GM21423 (cell line): ENCODE data around the gene SPAG5.

ENCODE experiments used
- ATAC-seq: cut with Tn5 transposase; IDR thresholded peaks from one replicate; pipeline ENCODE4 v1.9.1; 2021; ENCODE audit warnings: mild to moderate bottlenecking, moderate library complexity; ENCODE audit not compliant: unreplicated experiment

Gene SPAG5, protein sequence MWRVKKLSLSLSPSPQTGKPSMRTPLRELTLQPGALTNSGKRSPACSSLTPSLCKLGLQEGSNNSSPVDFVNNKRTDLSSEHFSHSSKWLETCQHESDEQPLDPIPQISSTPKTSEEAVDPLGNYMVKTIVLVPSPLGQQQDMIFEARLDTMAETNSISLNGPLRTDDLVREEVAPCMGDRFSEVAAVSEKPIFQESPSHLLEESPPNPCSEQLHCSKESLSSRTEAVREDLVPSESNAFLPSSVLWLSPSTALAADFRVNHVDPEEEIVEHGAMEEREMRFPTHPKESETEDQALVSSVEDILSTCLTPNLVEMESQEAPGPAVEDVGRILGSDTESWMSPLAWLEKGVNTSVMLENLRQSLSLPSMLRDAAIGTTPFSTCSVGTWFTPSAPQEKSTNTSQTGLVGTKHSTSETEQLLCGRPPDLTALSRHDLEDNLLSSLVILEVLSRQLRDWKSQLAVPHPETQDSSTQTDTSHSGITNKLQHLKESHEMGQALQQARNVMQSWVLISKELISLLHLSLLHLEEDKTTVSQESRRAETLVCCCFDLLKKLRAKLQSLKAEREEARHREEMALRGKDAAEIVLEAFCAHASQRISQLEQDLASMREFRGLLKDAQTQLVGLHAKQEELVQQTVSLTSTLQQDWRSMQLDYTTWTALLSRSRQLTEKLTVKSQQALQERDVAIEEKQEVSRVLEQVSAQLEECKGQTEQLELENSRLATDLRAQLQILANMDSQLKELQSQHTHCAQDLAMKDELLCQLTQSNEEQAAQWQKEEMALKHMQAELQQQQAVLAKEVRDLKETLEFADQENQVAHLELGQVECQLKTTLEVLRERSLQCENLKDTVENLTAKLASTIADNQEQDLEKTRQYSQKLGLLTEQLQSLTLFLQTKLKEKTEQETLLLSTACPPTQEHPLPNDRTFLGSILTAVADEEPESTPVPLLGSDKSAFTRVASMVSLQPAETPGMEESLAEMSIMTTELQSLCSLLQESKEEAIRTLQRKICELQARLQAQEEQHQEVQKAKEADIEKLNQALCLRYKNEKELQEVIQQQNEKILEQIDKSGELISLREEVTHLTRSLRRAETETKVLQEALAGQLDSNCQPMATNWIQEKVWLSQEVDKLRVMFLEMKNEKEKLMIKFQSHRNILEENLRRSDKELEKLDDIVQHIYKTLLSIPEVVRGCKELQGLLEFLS

GRCh38 chr17:28598799-28599310 is at the start of gene SPAG5:
Gene SPAG5 (minus strand): TSS chr17:28599025. CDS start chr17:28598946, 79 bp downstream.
- ATAC-seq: peak; percentile 88

DNA sequence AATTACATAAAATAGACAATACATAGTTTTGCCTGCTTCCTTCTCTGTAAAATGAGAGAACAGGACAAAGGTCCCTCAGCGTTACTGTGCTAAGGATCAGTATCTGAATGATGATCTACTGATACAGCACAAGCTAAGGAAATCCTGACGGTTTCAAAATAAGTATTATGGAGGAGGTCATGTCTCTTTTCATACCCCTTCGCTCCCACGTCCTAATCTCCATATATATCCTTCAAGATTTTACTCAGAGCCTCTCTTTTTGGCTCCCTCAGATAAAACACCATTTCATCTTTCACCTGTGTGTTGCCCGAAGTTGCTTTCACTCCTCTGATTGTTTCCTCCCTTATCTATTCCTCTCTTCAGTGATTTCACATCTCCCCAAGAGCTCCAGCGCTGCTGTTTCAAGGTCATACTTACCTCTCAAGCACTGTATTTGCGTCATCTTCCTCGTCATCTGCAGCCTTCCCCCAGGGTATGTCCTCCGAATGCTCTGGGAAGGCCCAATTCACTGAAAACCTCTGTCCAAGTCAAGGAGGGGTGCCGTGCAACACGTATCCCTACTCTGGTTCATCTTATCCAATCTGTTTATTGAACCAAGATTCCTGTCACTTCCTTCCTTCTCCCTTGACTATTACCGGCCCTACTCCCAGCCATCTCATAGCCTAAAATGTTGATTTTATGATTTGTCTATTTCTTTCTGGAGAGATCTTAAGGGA is 47.4 kb upstream of the SPAG5 start:
- ATAC-seq: no peak

GRCh38 chr17:28645576-28645939 is 46.7 kb upstream of the SPAG5 start:
- ATAC-seq: no peak

GRCh38 chr17:28644787-28645575 is 46.2 kb upstream of the SPAG5 start, which contains the start of gene BLTP2:
Gene BLTP2 (minus strand): TSS chr17:28645158. CDS start chr17:28645056, 102 bp downstream.
- peak; percentile 86 for ATAC-seq

DNA sequence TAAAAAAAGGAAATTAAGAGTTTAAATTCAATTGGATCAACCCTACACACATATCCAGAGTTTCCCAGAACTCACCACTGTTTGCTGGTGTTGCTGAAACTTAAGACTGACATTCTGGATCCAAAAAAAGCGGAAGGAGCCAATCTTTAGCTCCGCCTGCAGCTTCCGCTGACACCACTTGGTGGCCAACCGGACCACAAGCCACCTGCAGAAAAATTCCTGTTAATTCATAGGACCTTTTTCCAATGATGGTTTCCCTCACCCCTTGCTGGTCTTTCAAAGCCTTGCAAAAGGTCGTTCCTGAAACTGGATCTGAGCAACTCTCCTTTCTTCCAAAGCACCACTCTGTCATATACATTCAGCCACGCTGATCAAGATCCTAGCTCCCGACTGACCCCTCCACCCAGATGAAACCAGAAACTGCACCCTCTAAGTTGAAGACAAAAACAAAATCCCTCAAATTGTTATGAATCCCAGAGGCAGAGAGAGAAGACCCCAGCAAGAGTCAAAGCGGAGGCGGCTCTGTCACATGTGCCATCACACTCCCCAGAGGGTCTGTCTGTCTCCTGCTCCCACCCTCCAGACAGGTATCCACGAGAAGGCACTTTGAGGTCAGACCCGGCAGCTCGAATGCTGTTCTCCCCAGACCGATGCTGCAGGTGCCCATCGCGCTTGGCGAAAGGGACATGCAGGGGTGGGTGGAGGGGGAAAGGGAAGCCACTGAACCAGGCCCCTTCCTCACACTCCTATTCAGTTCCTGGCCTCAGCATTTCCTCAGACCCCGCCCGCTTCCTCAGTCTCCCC is 45.4 kb upstream of the SPAG5 start:
- ATAC-seq: peak; percentile 4

DNA sequence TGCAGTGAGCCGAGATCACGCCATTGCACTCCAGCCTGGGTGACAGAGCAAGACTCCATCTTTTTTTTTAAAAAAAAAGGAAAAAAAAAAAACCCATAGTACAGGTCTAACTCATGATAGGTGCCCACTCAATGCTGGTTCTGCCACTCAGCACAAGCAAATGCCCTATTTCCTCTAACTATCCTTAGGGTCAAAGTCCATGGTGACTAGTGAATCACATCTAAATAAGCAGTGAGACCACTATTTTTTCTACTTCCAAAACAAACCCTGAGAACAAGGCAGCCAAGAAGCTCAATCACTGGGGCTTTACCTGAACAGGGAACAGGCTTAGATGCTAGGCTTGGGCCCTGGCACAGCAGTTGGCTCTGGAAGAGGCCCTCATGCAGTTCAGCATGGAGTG is 42.8 kb upstream of the SPAG5 start:
- ATAC-seq: no peak

DNA sequence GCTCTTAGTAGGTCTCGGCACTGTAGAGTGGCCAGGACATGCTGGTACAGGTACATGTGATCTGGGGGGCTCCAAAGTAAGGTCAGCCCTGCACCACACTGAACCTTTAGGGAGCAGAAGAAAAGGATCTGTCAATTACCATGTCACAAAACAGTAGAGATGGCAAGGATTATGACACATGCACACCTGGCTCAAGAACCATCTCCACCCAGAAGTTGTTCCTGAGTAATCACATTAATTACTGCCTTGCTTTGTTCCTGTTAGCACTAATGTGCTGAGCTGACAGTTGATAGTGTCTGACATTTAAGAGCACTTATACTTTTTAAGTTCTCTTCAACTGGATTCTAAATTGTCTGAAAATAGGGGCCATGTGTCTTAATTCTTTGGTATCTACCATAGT is 36.7 kb upstream of the SPAG5 start:
- no peak for ATAC-seq

- no peak for ATAC-seq
Observed at GRCh38 chr17:28634206-28634865, 35.5 kb upstream of the SPAG5 start.

GRCh38 chr17:28626818-28627217 is 28.0 kb upstream of the SPAG5 start:
- ATAC-seq: no peak

DNA sequence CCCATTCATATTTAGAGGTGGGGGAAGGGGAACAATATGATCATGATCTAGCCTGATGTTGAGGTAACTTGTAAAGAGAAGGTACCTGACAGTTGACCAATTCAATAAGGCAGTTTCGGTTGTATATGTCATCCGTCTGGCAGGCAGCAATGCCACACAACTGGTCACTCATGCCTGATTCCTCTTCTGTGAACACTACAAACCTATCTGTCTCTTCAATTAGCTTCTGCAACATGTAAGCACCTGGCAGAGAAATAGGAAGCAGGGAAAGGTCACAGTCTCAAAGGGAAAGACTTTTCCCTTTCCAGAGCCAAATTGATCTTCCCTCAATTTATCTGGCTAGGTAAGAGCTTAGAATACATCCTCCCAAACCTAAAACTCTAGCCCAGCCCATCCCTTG is 25.3 kb upstream of the SPAG5 start:
- no peak for ATAC-seq

- ATAC-seq: no peak
Observed at GRCh38 chr17:28623696-28624095, 24.9 kb upstream of the SPAG5 start.

GRCh38 chr17:28622186-28622585 is 23.4 kb upstream of the SPAG5 start:
- no peak for ATAC-seq

DNA sequence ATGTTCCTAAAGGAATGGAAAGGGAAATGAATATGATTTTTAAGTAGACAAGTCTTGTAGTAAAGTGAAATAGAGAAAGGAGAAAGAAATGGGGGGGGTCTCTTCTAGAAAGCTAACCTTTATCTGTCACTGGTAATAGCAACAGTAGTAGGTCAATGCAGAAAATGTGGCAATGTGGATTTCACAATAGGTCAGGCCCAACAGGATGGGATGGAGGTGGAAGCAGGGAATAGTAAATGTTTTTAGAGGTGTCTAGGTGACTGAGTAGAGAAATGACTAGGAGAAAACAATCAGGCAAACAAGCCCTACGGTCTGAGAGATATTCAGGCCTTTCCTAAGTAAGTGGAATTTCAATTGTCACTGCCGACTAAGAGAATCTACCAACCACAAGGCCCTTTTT is 21.2 kb upstream of the SPAG5 start:
- no peak for ATAC-seq

GRCh38 chr17:28618464-28618863 is 19.6 kb upstream of the SPAG5 start:
- no peak for ATAC-seq

- no peak for ATAC-seq
Observed at GRCh38 chr17:28616281-28616680, 17.5 kb upstream of the SPAG5 start.

- no peak for ATAC-seq
Observed at GRCh38 chr17:28615260-28615940, 16.6 kb upstream of the SPAG5 start.

DNA sequence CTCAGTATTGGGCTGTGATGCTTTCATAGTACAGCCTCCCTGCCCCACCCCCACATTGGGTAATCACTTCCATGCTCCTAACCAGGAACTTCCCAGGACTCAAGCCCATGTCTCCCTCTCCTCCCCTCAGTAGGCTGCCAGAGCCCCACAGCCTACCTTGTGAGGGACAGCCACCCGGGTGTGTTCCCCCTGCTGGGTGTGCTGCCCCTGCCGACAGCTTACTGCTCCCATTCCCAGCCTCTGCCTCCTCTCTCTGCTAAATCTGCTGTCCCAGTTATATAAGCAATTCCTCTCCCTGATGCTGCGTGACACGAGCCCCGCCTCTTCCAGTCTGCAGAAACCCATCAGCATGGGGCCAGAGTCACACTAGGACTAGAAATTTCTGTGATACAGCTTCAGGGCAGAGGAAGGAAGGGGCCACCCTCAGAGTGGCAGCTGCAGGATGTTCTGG is 15.1 kb upstream of the SPAG5 start, which contains the start of gene RSKR:
TSS of gene RSKR (minus strand) at position 255 of the 451 bp plus-strand sequence. CDS start at position 231, 24 bp downstream.
- no peak for ATAC-seq
